Mesothelial cell of epicardium (in vitro differentiated cells): Measurements from ENCODE around the gene ID2. TPM values are rescaled to one million over a fixed set of nuclear protein-coding genes. Genes with fewer than 3 reads are reported as not detected.
A peak's percentile ranks its signal among the peaks of the same experiment; 100 is the strongest.

Source experiments
- DNase-seq, 2 experiments: peaks; one replicate each; pipeline ENCODE4 v3.0.0; 2021; ENCODE audit warnings: low spot score in 2 of 2; ENCODE audit not compliant: unreplicated experiment in 2 of 2
- H3K27ac Mint-ChIP-seq: 2 replicates; pipeline ENCODE4 v1.8.0; 2021; ENCODE audit warnings: mixed read lengths
- H3K27me3 Mint-ChIP-seq: 2 replicates; pipeline ENCODE4 v1.8.0; 2021; ENCODE audit warnings: low read depth, mixed read lengths
- H3K36me3 Mint-ChIP-seq: 2 replicates; pipeline ENCODE4 v1.8.0; 2021; ENCODE audit warnings: mixed read lengths
- H3K4me1 Mint-ChIP-seq: 2 replicates; pipeline ENCODE4 v1.8.0; 2021; ENCODE audit warnings: mixed read lengths
- H3K4me3 Mint-ChIP-seq: 2 replicates; pipeline ENCODE4 v1.8.0; 2021; ENCODE audit warnings: mild to moderate bottlenecking, moderate library complexity, mixed read lengths
- H3K9me3 Mint-ChIP-seq: 2 replicates; pipeline ENCODE4 v1.8.0; 2021; ENCODE audit warnings: mixed read lengths
- total RNA-seq: library from RNA; stranded (reverse); gene quantifications from 3 replicates; pipeline ENCODE4 v1.2.1, GENCODE V29; 2021
- TF ChIP-seq, protein P1 (sequence below): fragments of 200-600 bp; sonication (generic); IDR thresholded peaks from one replicate; pipeline ENCODE4 v1.5.0; 2021; ENCODE audit warnings: antibody characterized with exemption; ENCODE audit not compliant: unreplicated experiment

Gene ID2
- total RNA-seq, 1 donor from 2014 or later, result 240 TPM

- H3K4me1 Mint-ChIP-seq, result peaks cover 52% of the 10 kb centered on the region
- no peaks in the 10 kb centered on the region for H3K36me3 Mint-ChIP-seq
- TF ChIP-seq, protein P1, sequence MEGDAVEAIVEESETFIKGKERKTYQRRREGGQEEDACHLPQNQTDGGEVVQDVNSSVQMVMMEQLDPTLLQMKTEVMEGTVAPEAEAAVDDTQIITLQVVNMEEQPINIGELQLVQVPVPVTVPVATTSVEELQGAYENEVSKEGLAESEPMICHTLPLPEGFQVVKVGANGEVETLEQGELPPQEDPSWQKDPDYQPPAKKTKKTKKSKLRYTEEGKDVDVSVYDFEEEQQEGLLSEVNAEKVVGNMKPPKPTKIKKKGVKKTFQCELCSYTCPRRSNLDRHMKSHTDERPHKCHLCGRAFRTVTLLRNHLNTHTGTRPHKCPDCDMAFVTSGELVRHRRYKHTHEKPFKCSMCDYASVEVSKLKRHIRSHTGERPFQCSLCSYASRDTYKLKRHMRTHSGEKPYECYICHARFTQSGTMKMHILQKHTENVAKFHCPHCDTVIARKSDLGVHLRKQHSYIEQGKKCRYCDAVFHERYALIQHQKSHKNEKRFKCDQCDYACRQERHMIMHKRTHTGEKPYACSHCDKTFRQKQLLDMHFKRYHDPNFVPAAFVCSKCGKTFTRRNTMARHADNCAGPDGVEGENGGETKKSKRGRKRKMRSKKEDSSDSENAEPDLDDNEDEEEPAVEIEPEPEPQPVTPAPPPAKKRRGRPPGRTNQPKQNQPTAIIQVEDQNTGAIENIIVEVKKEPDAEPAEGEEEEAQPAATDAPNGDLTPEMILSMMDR, result no peak
- DNase-seq, result no peak
- peak overlapping the region; percentile 92 for H3K27ac Mint-ChIP-seq
- no peak overlapping the region for H3K4me3 Mint-ChIP-seq
- H3K9me3 Mint-ChIP-seq, result no peaks in the 10 kb centered on the region
- H3K27me3 Mint-ChIP-seq, result no peaks in the 10 kb centered on the region
Measured at GRCh38 chr2:8636041-8636491, 45.8 kb upstream of the ID2 start.

DNA sequence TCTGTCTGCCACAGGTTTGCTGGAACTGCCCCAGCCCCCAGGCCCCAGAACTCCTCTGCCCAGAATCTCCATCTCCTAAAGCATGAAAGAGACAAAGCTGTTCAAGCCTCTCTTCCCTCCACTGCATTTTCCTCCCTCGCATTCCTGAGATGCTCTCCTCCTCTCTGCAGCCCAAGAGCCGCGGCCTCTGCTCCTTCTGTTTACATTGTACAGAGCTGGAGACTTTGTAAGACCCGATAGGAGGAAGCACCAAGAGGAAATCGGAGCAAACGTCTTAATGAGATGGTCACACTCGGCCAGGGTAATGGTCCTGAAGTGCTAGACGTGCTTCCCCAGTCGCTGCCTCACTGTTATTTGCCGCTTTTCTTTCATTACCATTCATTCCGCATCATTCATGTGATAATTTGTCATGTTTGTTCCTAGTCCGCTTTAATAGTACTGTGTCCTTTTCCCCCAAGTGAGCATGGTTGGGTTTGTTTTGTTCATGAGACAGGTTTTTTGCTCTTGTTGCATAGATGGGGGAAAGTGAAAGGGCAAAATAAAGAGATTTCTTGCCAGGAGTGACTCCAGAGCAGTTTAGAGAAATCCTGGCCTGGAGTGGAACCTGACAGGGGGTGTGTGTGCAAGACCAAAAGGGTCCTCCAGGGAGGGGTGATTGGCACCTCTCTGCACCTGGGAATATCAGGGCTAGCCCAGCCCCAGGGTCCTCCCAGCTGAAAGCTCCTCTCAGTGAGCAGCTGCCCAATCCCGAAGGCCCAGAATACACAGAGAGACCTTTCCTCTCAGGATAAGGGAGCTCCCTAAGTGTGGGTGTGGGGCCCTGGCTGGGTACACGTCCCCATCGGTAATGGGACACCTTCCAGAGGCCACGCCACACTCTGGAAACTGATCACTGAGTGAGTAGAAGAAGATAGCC, 44.9 kb upstream of the ID2 start:
- H3K27me3 Mint-ChIP-seq, result no peaks in the 10 kb centered on the region
- peaks cover 61% of the 10 kb centered on the region for H3K4me1 Mint-ChIP-seq
- peak overlapping the region; percentile 46 for H3K4me3 Mint-ChIP-seq
- TF ChIP-seq, protein P1, result no peak
- H3K36me3 Mint-ChIP-seq, result no peaks in the 10 kb centered on the region
- no peaks in the 10 kb centered on the region for H3K9me3 Mint-ChIP-seq
- DNase-seq, result peak; percentile 46 to 60
- peak overlapping the region; percentile 92 for H3K27ac Mint-ChIP-seq

GRCh38 chr2:8638327-8638726, 43.5 kb upstream of the ID2 start:
- Mint-ChIP-seq H3K4me1 (peaks cover 74% of the 10 kb centered on the region), H3K4me3 (no peak overlapping the region), H3K27me3 (no peaks in the 10 kb centered on the region), H3K36me3 (no peaks in the 10 kb centered on the region), H3K9me3 (no peaks in the 10 kb centered on the region), H3K27ac (peak overlapping the region; percentile 93)
- DNase-seq, result no peak
- TF ChIP-seq, protein P1, result no peak

DNA sequence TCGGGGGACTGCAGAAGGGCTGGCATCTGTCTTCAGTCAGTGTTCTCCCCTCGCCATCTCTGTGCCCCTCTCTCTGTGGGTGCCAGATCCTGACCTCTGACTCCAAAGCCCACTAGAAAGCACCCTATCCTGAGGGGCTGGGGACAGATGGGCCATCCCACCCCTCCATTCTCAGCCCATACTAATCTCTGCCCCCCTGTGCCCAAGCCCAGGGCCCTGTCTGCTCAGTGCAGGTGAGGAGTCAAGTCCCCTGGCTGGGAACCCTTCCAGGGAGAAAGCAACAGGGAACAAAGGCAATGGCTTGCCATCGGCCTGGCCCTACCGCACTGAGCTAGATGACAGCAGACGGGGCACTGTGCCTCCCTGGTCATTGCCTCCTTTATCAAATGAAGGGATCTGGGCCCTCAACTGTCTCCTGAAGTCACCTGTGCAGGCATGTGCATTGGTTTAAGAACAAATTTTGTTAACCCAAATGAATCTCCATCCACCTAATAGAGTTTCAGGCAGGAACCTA, 42.7 kb upstream of the ID2 start:
- H3K27ac Mint-ChIP-seq, result peak overlapping the region; percentile 93
- peaks cover 69% of the 10 kb centered on the region for H3K4me1 Mint-ChIP-seq
- no peak overlapping the region for H3K4me3 Mint-ChIP-seq
- no peaks in the 10 kb centered on the region for H3K9me3 Mint-ChIP-seq
- TF ChIP-seq, protein P1, result no peak
- DNase-seq, result no peak
- H3K27me3 Mint-ChIP-seq, result no peaks in the 10 kb centered on the region
- no peaks in the 10 kb centered on the region for H3K36me3 Mint-ChIP-seq

DNA sequence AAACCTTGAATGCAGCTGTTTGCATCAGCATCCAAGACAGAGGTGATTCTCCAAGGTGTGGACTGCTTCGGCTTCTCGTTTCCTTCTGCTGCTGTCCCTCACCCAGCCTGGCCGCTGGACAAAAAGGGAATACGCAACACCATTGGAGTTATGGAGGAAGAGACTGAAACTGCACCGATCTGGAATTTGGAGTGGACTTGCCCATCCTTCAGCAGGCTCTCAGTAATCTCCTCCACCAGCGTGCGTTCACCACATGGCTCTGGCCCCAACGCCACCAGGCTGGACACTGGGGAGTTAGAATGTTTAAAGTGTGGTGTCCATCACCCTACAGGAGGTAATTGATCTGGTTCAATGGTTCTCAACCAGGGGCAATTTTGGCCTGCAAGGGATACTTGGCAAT, 41.4 kb upstream of the ID2 start:
- Mint-ChIP-seq H3K4me3 (no peak overlapping the region), H3K36me3 (no peaks in the 10 kb centered on the region), H3K27me3 (no peaks in the 10 kb centered on the region), H3K4me1 (peaks cover 59% of the 10 kb centered on the region), H3K9me3 (no peaks in the 10 kb centered on the region), H3K27ac (no peak overlapping the region)
- TF ChIP-seq, protein P1, result no peak
- no peak for DNase-seq
